ENCODE measurements around the gene RBM14. TPM values are rescaled to one million over a fixed set of nuclear protein-coding genes. Genes with fewer than 3 reads are reported as not detected.
"Not testable (repeated sequence)": the region's sequence is repeated elsewhere in the genome, so short reads cannot be mapped to it uniquely, and the experiment has no call there.

RBM14 gene, protein sequence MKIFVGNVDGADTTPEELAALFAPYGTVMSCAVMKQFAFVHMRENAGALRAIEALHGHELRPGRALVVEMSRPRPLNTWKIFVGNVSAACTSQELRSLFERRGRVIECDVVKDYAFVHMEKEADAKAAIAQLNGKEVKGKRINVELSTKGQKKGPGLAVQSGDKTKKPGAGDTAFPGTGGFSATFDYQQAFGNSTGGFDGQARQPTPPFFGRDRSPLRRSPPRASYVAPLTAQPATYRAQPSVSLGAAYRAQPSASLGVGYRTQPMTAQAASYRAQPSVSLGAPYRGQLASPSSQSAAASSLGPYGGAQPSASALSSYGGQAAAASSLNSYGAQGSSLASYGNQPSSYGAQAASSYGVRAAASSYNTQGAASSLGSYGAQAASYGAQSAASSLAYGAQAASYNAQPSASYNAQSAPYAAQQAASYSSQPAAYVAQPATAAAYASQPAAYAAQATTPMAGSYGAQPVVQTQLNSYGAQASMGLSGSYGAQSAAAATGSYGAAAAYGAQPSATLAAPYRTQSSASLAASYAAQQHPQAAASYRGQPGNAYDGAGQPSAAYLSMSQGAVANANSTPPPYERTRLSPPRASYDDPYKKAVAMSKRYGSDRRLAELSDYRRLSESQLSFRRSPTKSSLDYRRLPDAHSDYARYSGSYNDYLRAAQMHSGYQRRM
- 29.6 and 53.4 TPM in 2 replicates for total RNA-seq (2014; rRNA removed; shearing (Covaris generic))

DNA sequence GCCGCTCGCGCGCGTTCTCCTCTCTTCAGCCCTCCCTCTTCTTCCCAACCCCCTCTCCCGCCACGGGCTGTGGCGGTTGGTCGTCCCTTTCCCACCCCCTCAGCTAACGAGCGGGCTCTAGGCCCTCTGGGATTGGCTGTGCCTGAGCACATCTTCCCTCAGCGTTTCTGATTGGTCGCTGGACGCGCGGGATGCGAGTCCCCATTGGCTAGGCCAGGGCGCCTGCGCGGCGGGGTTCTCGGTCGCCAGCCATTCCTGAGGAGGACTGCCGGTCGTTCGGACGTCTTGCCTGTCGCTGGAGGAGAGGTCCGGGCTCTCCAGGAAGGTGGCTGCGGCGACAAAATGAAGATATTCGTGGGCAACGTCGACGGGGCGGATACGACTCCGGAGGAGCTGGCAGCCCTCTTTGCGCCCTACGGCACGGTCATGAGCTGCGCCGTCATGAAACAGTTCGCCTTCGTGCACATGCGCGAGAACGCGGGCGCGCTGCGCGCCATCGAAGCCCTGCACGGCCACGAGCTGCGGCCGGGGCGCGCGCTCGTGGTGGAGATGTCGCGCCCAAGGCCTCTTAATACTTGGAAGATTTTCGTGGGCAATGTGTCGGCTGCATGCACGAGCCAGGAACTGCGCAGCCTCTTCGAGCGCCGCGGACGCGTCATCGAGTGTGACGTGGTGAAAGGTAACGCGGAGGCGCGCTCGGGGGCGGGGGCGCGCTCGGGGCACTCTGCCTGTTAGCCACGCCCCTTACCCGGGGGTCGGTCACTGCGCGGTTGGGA lies at the start of gene RBM14:
TSS of gene RBM14 (plus strand) at position 252 of the 776 bp plus-strand sequence. CDS start at position 343, 91 bp downstream.
- DNase-seq (ENCODE audit: low read depth): peak; percentile 100

DNA sequence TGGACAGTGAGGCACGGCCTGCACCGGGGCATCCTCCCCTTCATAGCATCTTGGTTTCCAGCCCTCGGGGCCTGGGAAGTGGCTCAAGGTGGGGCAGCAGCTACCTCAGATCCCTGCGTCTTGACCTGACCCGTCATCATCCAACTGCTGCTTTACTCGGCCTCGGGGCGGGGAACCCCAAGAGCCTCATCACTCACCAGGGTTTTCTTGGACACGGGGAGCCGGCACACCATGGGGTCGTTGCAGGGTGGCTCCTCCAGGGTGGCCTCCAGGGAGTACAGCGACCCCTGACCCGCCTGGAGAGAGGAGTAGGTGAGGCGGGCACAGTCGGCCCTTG lies 48.7 kb upstream of the RBM14 start:
- no peak for DNase-seq (ENCODE audit: low read depth)

DNA sequence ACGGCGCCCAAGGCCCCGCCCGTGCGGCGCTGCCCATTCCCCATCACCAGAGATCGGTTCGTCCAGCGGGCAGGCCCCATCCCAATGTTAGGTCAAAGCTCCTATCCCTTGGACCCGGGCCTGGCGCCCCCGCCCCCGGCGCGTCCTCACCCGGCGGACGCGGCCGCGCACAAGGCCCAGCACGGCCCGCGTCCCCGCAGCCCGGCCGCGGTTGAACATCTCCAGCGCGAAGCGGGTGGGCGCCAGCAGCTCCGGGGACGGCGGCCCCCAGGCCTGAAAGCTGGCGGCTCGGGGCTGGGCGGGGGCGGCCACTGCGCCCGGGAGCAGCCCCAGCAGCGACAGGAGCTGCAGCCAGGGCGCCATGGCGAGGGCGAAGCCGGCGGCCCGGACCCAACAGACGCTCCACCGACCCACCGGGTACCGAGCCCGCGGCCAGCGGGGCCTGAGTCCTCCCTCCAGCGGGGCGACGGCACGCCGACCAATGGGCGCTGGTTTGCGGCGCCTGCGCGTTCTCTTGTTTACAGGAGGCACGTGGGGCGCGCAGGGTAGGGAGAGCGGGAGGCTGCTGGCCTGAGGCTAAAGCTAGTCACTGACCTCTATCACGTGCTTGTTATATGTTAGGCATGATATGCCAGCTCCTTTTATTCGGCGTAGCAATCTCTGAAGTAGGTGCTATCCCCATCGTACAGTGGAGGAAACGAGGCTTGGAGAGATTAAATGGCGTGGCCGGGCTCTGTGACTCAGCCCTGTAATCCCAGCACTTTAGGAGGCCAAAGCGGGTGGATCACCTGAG lies 48.1 kb upstream of the RBM14 start, which contains the start of gene CTSF:
TSS of gene CTSF (minus strand) at position 483 of the 793 bp plus-strand sequence. CDS start at position 363, 120 bp downstream.
- peak; percentile 80 for DNase-seq (ENCODE audit: low read depth)

DNA sequence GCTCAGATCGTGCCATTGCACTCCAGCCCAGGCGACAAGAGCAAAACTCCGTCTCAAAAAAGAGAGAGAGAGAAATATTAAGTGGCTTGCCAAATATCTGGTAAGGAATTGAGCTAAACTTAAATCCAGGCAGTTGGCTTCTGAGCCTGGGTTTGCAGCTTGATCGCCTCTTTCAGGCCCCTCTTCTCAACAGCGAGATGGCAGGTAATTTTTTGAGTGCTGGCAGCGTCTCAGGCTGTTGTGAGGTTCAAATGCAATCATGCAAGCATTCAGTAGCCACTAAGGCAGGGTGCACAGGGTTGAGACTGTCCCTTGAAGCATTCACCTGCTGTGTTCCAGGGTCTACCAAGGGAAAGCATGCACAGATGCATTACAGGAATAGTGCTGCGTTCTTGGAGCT lies 47.4 kb upstream of the RBM14 start:
- DNase-seq (ENCODE audit: low read depth): no peak

DNA sequence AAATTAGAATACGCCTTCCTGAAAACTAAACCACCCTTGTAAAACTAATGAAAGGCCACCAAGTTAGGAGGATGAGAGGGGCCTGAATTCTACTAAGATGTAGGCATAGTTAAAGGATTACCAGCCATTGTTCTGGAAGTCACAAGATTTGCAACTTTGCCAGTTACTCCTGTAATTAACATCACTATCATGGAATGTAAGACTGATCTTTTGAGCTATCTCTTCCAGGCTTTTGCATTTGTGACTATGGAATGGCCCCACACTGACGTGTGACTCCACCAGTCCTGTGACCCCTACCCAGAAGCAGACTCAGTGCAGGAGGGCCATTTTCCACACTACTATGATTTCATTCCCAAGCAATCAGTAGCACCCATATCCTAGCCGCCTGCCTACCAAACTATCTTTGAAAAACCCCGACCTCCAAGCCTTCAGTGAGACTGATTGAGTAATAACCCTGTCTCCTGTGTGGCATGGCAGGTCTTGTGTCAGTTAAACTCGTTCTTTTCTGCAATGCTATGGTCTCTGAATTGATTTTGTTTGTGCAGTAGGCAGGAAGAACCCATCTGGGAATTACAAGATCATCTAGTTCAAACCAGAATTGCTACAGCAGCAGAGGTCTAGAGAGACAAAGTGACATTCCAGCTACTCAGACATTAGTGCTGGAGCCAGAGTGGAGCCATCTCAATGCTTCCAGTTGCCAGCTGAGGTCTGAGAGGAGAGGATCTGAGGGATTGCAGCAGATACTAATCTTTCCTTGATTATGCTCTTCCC lies 46.2 kb upstream of the RBM14 start:
- DNase-seq (ENCODE audit: low read depth): no peak

DNA sequence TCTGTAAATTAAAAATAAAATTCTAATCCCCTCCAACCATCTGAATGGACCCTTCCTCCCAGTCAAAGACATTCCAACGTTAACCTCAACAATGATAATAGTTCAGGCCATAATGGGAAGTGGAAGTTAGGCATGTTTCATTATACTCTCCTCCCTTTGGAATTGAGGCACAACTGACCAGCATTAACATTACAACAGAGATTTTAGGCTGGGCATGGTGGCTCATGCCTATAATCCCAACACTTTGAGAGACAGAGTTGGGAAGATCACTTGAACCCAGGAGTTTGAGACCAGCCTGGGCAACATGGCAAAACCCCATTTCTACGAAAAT lies 45.6 kb upstream of the RBM14 start:
- DNase-seq (ENCODE audit: low read depth): no peak

DNA sequence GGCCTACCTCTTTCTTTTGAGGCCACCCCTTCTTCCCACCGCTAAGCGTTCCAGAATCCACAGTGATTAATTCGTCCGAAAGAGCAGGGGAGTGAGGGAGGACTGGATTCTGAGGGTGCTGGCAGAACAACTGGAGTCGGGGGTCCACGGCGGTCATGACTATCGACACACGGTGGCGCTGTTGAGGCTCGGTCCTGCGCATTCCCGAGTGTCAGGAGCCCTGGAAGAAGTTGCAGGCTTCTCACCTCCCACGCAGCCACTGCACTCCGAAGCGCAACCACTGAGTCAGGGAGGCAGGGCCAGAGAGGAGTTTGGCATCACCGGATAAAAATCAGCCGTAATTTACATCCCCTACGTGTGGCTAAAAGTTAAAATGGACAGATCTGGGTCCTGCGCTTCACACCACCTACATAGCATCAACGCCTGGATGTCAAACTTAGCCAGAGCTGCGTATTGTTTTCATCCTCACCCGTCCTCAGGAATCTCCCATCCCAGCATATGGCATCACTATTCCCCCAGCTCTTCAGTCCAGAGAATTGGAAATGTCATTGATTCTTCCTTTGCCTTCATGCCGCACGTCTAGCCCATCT lies 37.3 kb upstream of the RBM14 start:
- DNase-seq (ENCODE audit: low read depth): peak; percentile 53

DNA sequence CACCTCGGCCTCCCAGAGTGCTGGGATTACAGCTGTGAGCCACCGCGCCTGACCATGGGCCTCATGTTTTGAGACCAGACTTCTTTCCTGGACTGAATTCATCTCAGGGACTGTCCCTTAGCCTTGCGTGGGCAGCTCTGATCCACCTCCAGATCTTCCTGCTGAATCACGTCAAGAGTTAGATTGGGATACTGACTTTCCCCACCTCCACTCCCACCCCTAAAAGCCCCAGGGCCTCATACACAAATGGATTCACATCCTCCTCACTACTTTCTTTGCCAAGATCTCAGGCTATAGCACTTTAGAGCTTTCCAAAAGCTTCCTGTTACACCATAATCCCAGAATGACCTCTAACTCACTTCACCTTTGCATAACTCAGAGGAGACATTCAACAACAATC lies 35.6 kb upstream of the RBM14 start:
- DNase-seq (ENCODE audit: low read depth): no peak

DNA sequence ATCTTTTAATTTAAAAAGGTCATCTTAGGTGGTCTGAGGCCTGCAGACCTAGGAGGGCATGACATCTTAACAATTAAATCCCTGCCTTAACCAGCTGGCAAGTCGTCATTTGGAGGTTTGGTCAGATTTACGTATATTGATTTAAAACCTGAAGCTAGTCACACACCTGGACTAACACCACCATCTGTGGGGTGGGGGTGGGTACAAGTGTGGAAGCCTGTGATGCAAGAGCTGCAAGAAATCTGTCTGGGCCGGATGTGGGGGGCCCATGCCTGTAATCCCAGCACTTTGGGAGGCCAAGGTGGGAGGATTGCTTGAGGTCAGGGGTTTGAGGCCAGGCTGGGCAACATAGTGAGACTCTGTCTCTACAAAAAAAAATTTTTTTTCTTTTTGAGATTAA lies 35.2 kb upstream of the RBM14 start:
- no peak for DNase-seq (ENCODE audit: low read depth)

DNA sequence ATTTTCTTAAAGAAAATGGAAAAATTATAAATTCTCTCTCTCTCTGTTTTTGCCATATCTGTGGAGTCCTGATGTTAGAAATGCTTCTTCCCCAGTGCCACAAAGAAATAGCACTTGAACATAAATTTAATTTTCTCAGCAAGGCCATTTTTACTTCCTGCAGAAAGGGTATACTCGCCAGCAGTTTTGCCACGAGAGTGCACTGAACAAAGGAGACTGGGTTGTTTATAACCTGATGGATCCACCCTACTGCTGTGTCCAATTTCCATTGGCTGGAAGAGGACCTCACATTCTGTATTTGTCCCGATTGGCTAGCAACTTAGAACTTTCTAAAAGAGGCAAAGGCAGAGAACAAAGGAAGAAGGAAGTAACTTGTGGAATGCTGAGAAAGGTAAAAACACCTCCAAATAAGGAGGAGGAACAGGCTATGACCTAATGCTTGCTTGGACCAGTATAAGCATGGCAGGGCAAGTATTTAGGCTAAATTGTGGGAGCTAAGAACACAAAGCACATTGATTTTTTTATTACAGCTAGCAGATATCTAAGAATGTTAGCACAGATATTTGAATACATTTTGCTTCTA lies 33.8 kb upstream of the RBM14 start:
- DNase-seq (ENCODE audit: low read depth): not testable (repeated sequence)

DNA sequence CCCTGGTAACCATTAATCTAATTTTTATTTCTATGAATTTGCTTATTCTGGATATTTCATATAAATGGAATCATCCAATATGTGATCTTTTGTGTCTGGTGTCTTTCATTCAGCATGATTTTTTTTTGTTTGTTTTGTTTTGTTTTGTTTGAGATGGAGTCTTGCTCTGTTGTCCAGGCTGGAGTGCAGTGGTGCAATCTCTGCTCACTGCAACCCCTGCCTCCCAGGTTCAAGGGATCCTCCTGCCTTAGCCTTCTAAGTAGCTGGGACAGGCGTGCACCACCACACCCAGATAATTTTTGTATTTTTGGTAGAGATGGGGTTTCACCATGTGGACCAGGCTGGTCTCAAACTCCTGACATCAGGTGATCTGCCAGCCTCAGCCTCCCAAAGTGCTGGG lies 31.0 kb upstream of the RBM14 start:
- DNase-seq (ENCODE audit: low read depth): not testable (repeated sequence)

DNA sequence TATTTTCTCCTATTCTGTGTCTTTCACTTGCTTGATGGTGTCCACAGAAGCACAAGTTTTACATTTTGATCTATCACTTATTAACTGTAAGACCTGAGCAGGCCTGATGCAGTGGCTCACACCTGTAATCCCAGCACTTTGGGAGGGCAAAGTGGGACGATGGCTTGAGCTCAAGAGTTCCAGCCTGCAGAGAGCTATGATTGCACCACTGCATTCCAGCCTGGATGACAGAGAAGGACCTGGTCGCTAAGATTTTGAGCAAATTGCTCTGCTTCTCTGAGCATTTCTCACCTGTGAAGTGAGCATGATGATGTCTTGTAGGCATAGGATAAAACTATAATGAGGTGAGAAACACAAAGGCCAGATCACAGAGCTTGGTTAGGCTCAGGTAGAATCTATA lies 30.3 kb upstream of the RBM14 start:
- DNase-seq (ENCODE audit: low read depth): no peak

DNA sequence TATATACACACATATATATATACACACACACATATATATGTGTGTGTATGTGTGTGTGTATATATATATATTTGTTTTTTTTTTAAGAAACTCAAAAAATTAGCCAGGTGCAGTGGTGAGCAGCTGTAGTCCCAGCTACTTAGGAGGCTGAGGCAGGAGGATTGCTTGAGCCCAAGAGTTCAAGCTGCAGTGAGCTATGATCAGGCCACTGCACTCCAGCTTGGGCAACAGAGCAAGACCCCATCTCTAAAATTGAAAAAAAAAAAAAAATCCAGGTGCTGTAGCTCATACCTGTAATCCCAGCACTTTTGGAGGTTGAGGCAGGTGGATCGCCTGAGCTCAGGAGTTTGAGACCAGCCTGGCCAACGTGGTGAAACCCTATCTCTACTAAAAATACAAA lies 27.1 kb upstream of the RBM14 start:
- not testable (repeated sequence) for DNase-seq (ENCODE audit: low read depth)

DNA sequence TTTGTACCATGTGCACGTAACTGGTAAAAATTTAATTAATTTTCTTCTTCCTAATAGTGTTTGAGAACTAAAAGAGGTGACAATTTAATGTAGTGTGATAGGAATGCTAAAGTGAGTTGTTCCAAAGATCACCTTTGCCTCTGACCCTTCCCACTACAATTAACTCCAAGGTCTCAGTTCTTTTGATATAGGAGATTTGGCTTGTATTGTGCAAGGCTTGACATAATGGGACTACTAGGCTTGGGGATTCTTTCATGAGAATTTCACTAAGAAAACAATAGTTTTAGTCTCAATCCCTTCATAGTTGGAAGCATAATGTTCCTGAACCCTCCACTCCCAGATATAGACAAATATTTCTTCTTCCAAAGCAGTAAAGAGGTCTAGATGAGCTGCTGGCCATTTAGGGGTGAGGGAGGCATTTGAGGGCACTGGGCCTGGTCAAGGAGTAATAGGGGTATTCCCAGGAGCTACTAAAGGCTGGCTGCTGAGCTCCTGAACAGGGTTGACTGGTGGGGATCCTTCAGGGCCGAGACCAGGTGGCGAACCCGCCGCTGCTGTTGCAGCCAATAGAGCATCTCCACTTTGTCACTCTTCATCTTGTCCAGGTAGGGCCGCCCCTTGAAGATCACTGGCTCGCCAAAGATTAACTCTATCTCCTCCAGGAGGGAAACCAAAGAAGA lies 26.3 kb upstream of the RBM14 start:
- DNase-seq (ENCODE audit: low read depth): no peak

DNA sequence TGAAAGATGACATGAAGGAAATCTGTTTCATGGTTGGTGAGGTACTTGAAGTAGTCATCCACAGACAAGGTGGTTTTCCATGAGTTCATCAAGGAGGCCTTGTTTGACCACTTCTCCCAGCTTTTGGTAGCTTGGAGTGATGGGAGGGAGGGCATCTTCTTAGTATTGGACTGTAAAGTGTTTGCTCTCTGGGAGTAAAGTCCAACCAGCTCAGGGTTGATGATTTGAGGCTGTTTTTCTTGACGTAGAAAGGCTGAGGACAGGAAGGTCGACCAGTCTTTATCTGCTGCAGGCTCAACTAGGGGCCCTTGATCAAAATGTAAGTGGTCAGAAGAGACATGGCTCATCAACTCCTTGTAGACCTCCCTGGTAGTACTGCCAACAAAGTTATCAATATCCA lies 25.3 kb upstream of the RBM14 start:
- DNase-seq (ENCODE audit: low read depth): no peak

DNA sequence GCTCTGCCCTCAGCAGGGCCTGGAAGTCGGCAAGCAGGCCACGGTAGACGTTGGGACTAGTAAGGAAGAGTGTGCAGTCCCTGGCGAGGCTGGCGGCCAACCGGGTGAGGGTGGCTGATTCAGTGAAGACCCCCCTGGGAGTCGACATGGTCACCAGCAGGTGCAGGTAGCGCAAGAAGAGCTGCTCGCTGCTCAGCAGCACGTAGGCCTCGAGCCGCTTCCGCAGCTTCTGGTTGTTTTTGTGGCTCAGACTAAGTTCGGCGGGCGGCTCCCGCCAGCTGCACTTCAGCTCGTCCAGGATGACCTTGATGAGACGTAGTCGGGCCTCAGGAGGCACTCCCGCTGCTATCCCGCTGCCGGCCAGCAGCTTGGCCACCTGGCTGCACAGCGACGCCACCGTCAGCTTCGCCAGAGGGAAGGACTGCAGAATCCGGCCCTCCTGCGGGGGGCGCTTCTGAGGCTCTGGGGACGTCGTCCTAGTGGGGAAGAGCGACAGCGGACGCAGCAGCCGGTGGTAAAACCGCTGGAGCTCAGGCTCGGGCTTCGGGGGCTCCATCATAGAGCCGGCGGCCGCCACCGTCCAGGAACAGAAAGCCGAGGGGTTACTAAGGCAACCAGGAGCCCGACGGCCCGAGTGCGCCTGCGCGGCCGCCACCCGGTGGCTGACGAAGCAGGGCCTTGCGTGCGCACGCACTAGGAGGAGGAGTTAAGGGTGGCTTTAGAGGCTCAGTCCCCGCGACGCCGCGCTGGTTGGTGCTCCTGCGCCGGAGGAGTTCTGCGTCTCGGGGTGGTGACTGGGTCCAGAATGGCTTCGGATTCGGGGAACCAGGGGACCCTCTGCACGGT lies 23.8 kb upstream of the RBM14 start, which contains the start of the genes CCDC87 and CCS:
TSS of gene CCDC87 (minus strand) at position 607 of the 846 bp plus-strand sequence. CDS start at position 559, 48 bp downstream.
TSS of gene CCS (plus strand) at position 729 of the 846 bp plus-strand sequence. CDS start at position 806, 77 bp downstream.
- DNase-seq (ENCODE audit: low read depth): peak; percentile 95

DNA sequence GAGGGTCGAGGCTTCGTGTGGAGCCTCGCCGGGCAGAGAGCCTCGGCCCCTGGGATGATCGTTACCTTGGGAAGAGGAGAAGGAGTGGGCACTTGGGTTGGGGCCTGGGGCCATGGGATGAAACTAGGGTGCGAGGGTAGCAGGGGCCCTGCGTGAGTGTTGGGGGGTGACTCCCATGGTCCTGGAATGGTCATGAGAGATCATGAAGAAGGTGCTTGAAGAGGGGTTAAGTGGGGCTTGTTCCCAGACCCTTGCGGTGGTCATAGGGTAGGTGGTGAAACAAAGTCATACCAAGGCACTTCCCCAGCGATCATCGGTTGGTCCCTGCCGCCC lies 23.2 kb upstream of the RBM14 start:
- no peak for DNase-seq (ENCODE audit: low read depth)

DNA sequence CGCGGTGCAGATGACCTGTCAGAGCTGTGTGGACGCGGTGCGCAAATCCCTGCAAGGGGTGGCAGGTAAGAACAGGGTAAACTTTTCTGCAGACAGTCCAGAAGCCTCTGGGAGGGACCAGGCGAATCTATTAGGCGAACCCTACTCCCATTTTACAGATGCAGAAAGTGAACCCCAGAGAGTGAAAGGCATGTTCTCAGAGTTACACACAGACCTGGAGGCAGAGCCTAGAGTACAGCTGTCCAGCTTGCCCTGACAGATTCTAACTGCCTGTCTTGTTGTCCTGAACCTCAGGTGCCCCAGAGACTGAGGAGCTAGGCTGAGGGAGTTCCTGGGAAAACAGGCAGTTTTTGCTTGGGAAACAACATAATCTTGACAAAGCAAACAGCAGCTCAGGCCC lies 22.8 kb upstream of the RBM14 start:
- no peak for DNase-seq (ENCODE audit: low read depth)

All from M059J (cell line).